Neural cell (in vitro differentiated cells): ENCODE results near the gene IMPA2. TPM values are rescaled to one million over a fixed set of nuclear protein-coding genes. Genes with fewer than 3 reads are reported as not detected.

Experiments used
- H2AFZ ChIP-seq: fragments of 200-600, 300-800 bp; sonication (generic), shearing (Covaris generic); 2 replicates; pipeline ENCODE4 v1.6.0; 2014; ENCODE audit warnings: low read depth, mild to moderate bottlenecking, antibody characterized with exemption, low read length, moderate library complexity
- H3F3A ChIP-seq: fragments of 200-600 bp; shearing (Covaris generic); 2 replicates; pipeline ENCODE4 v1.6.1; 2016; ENCODE audit warnings: mild to moderate bottlenecking, moderate library complexity, mixed read lengths, antibody characterized with exemption, low read length; ENCODE audit not compliant: insufficient read depth, poor library complexity, severe bottlenecking
- H3K27ac ChIP-seq: fragments of 200-600, 300-800 bp; sonication (generic), shearing (Covaris generic); 2 replicates; pipeline ENCODE4 v1.5.1; 2014; ENCODE audit warnings: mild to moderate bottlenecking, low read length, moderate library complexity
- H3K27me3 ChIP-seq: fragments of 300-800, 200-600 bp; sonication (generic), shearing (Covaris generic); 2 replicates; pipeline ENCODE4 v1.6.0; 2014; ENCODE audit warnings: mild to moderate bottlenecking, low read depth, low read length, moderate library complexity; ENCODE audit not compliant: insufficient read depth
- H3K36me3 ChIP-seq: fragments of 300-800, 200-600 bp; sonication (generic), shearing (Covaris generic); 2 replicates; pipeline ENCODE4 v1.5.1; 2014; ENCODE audit warnings: mild to moderate bottlenecking, antibody characterized with exemption, low read length, moderate library complexity; ENCODE audit not compliant: insufficient read depth
- H3K4me2 ChIP-seq: fragments of 300-800, 200-600 bp; sonication (generic), shearing (Covaris generic); 2 replicates; pipeline ENCODE4 v1.6.0; 2014; ENCODE audit warnings: mild to moderate bottlenecking, low read length
- H3K4me3 ChIP-seq: fragments of 300-800, 200-600 bp; sonication (generic), shearing (Covaris generic); 2 replicates; pipeline ENCODE4 v1.5.1; 2014; ENCODE audit warnings: mild to moderate bottlenecking, low read length, moderate library complexity
- H3K79me2 ChIP-seq: fragments of 200-600 bp; shearing (Covaris generic); replicated peaks from 2 replicates; pipeline ENCODE4 v1.6.0; 2014; ENCODE audit warnings: mild to moderate bottlenecking, low read length, moderate library complexity; ENCODE audit not compliant: insufficient read depth
- H3K9ac ChIP-seq: fragments of 300-800, 200-600 bp; sonication (generic), shearing (Covaris generic); 2 replicates; pipeline ENCODE4 v1.6.1; 2016; ENCODE audit warnings: mild to moderate bottlenecking, low read length, mixed read lengths
- H3K9me2 ChIP-seq: fragments of 200-600 bp; shearing (Covaris generic); 2 replicates; pipeline ENCODE4 v1.6.1; 2016; ENCODE audit warnings: mild to moderate bottlenecking, low read length, mixed read lengths; ENCODE audit not compliant: insufficient read depth
- H3K9me3 ChIP-seq: fragments of 200-600, 300-800 bp; sonication (generic), shearing (Covaris generic); 2 replicates; pipeline ENCODE4 v1.6.1; 2016; ENCODE audit warnings: mild to moderate bottlenecking, mixed run types, low read length, moderate library complexity, mixed read lengths
- H4K20me1 ChIP-seq: fragments of 200-600 bp; shearing (Covaris generic); 2 replicates; pipeline ENCODE4 v1.6.1; 2016; ENCODE audit warnings: mild to moderate bottlenecking, mixed run types; ENCODE audit not compliant: insufficient read depth
- CTCF ChIP-seq: fragments of 450-650 bp; IDR thresholded peaks from 2 replicates; pipeline ENCODE4 v1.5.1; 2014; ENCODE audit warnings: antibody characterized with exemption, mild to moderate bottlenecking, moderate library complexity; ENCODE audit not compliant: poor library complexity, severe bottlenecking
- EP300 ChIP-seq: fragments of 450-650 bp; conservative IDR thresholded peaks from 2 replicates; pipeline ENCODE4 v1.6.1; 2014; ENCODE audit warnings: antibody characterized with exemption, mild to moderate bottlenecking, moderate library complexity; ENCODE audit not compliant: poor library complexity, severe bottlenecking
- EZH2 ChIP-seq: fragments of 200-600, 300-800 bp; shearing (Covaris generic), sonication (generic); IDR thresholded peaks from 2 replicates; pipeline ENCODE4 v1.6.1; 2014; ENCODE audit warnings: antibody characterized with exemption, low read length, borderline replicate concordance, mild to moderate bottlenecking; ENCODE audit not compliant: insufficient read depth, poor library complexity, severe bottlenecking
- MXI1 ChIP-seq: fragments of 450-650 bp; conservative IDR thresholded peaks from 2 replicates; pipeline ENCODE4 v1.6.1; 2014; ENCODE audit warnings: antibody characterized with exemption, mild to moderate bottlenecking; ENCODE audit not compliant: poor library complexity, severe bottlenecking
- POLR2AphosphoS5 ChIP-seq: IDR thresholded peaks from 2 replicates; pipeline ENCODE4 v1.6.1; 2012
- RAD21 ChIP-seq: fragments of 450-650 bp; conservative IDR thresholded peaks from 2 replicates; pipeline ENCODE4 v1.6.1; 2014; ENCODE audit warnings: antibody characterized with exemption, mild to moderate bottlenecking, moderate library complexity
- REST ChIP-seq: IDR thresholded peaks from 2 replicates; pipeline ENCODE4 v1.6.1; 2012; ENCODE audit warnings: borderline replicate concordance
- SMC3 ChIP-seq: fragments of 450-650 bp; conservative IDR thresholded peaks from 2 replicates; pipeline ENCODE4 v1.6.1; 2014; ENCODE audit warnings: antibody characterized with exemption, mild to moderate bottlenecking, moderate library complexity; ENCODE audit not compliant: poor library complexity
- TAF1 ChIP-seq: IDR thresholded peaks from 2 replicates; pipeline ENCODE4 v1.6.1; 2012; ENCODE audit warnings: low read depth
- polyA plus RNA-seq: library from polyadenylated mRNA; depleted of rRNA; stranded (reverse); fragments of >200 nt; gene quantifications from 2 replicates; pipeline ENCODE4 v1.2.3, GENCODE V29; 2014

The IMPA2 gene
- polyA plus RNA-seq, 1 donor from 2014 or later = 2.7 TPM

- no peaks in the 10 kb centered on the region for H3K36me3 ChIP-seq
- TF ChIP-seq CTCF = no peak
- no peak for TF ChIP-seq POLR2AphosphoS5
- TF ChIP-seq SMC3 = no peak
- no peak for TF ChIP-seq MXI1
- TF ChIP-seq TAF1 = no peak
- H3K9ac ChIP-seq = no peak overlapping the region
- peaks cover 12% of the 10 kb centered on the region for H3K27me3 ChIP-seq
- no peaks in the 10 kb centered on the region for H3K9me3 ChIP-seq
- H3K79me2 ChIP-seq = no peaks in the 10 kb centered on the region
- H3F3A ChIP-seq = no peaks in the 10 kb centered on the region
- no peak overlapping the region for H3K27ac ChIP-seq
- no peak overlapping the region for H3K4me3 ChIP-seq
- no peak overlapping the region for H2AFZ ChIP-seq
- no peak overlapping the region for H3K4me2 ChIP-seq
- no peaks in the 10 kb centered on the region for H4K20me1 ChIP-seq
- no peaks in the 10 kb centered on the region for H3K9me2 ChIP-seq
Observed at GRCh38 chr18:11987527-11987926, 6.2 kb downstream of the IMPA2 start.

GRCh38 chr18:11989174-11989573, 7.9 kb downstream of the IMPA2 start:
- Histone ChIP-seq H3K27ac (no peak overlapping the region), H3K79me2 (no peaks in the 10 kb centered on the region), H3F3A (no peaks in the 10 kb centered on the region), H3K9me3 (no peaks in the 10 kb centered on the region), H4K20me1 (no peaks in the 10 kb centered on the region), H3K27me3 (no peaks in the 10 kb centered on the region), H3K9me2 (no peaks in the 10 kb centered on the region), H3K4me2 (no peak overlapping the region), H2AFZ (no peak overlapping the region), H3K4me3 (no peak overlapping the region), H3K36me3 (no peaks in the 10 kb centered on the region), H3K9ac (no peak overlapping the region)
- TF ChIP-seq CTCF (no peak), TAF1 (no peak), EZH2 (no peak), SMC3 (no peak), REST (no peak), MXI1 (no peak), RAD21 (no peak), POLR2AphosphoS5 (no peak), EP300 (no peak)
